GM12878 (cell line): Measurements from ENCODE around the gene NFKBIZ. TPM values are rescaled to one million over a fixed set of nuclear protein-coding genes. Genes with fewer than 3 reads are reported as not detected.

Source experiments
- ATAC-seq: fragments of 200-7000 bp; cut with Tn5 transposase; 3 replicates; pipeline ENCODE4 v1.9.1; 2020; ENCODE audit warnings: mild to moderate bottlenecking, moderate library complexity
- BruUV-seq: library from RNA; stranded (reverse); fragments of 400-500 nt; replicated peaks from 2 replicates; lab custom pipeline; 2021; lab: Mats Ljungman, UMichigan
- CTCF ChIA-PET: fragments of 300-600 bp; sonication (Branson Sonifier 250); formaldehyde crosslinking; extraction: SDS; loops from one replicate; lab custom pipeline; 2021; ENCODE audit warnings: inconsistent platforms; lab: Yijun Ruan, JAX
- POLR2A ChIA-PET: fragments of 350-600 bp; formaldehyde crosslinking; extraction: SDS; loops from one replicate; lab custom pipeline; 2021; ENCODE audit warnings: inconsistent platforms; lab: Charles Lee
- RAD21 ChIA-PET: fragments of 300-600 bp; sonication (Branson Sonifier 250); formaldehyde crosslinking; loops from one replicate; lab custom pipeline; 2023; ENCODE audit warnings: antibody characterized with exemption; ENCODE audit not compliant: unreplicated experiment; lab: Charles Lee
- SMC1A ChIA-PET: fragments of 300-600 bp; sonication (Branson Sonifier 250); formaldehyde crosslinking; loops from one replicate; lab custom pipeline; 2023; ENCODE audit not compliant: unreplicated experiment, uncharacterized antibody; lab: Charles Lee
- DNase-seq: peaks from one replicate; pipeline ENCODE4 v3.0.0-alpha.2; 2011; ENCODE audit warnings: low read depth, low spot score
- FAIRE-seq: peaks from 3 replicates; lab custom pipeline; 2011; peaks lifted over from hg19 to GRCh38; lab: Jason Lieb, UNC
- H2AFZ ChIP-seq: 2 replicates; pipeline ENCODE4 v1.6.0; 2011; ENCODE audit warnings: low read depth, low read length, control low read depth; ENCODE audit not compliant: control insufficient read depth
- H3K27ac ChIP-seq: 2 replicates; pipeline ENCODE4 v1.5.1; 2011; ENCODE audit warnings: control low read depth; ENCODE audit not compliant: control insufficient read depth, insufficient read depth
- H3K27me3 ChIP-seq, 2 experiments: replicated peaks in 1 of 2; 2 replicates each; pipeline versions ENCODE4 v1.6.0 to v1.6.1; 2011; ENCODE audit warnings: low read length in 1 of 2; ENCODE audit not compliant: control insufficient read depth in 2 of 2, insufficient read depth in 2 of 2
- H3K36me3 ChIP-seq, 2 experiments: 2 replicates each; pipeline ENCODE4 v1.5.1; 2011; ENCODE audit warnings: low read length in 1 of 2; ENCODE audit not compliant: control insufficient read depth in 2 of 2, insufficient read depth in 2 of 2
- H3K4me1 ChIP-seq: 2 replicates; pipeline ENCODE4 v1.6.1; 2011; ENCODE audit warnings: mild to moderate bottlenecking, low read length, moderate library complexity, mixed read lengths; ENCODE audit not compliant: control insufficient read depth, insufficient read depth
- H3K4me2 ChIP-seq: 2 replicates; pipeline ENCODE4 v1.6.0; 2011; ENCODE audit warnings: control low read depth; ENCODE audit not compliant: control insufficient read depth, insufficient read depth
- H3K4me3 ChIP-seq: fragments of 200-600 bp; sonication (generic); 2 replicates; pipeline ENCODE4 v1.5.1; 2016
- H3K79me2 ChIP-seq: 2 replicates; pipeline ENCODE4 v1.6.0; 2011; ENCODE audit warnings: low read length; ENCODE audit not compliant: control insufficient read depth, insufficient read depth
- H3K9ac ChIP-seq: 2 replicates; pipeline ENCODE4 v1.8.0; 2011; ENCODE audit warnings: low read length, control low read depth, mixed read lengths; ENCODE audit not compliant: control insufficient read depth, insufficient read depth
- H3K9me3 ChIP-seq: replicated peaks from 3 replicates; pipeline ENCODE4 v1.5.1; 2011; ENCODE audit warnings: mild to moderate bottlenecking, low read length; ENCODE audit not compliant: control insufficient read depth, insufficient read depth
- H4K20me1 ChIP-seq: 2 replicates; pipeline ENCODE4 v1.6.0; 2011; ENCODE audit not compliant: control insufficient read depth, insufficient read depth
- ATF7 ChIP-seq: fragments of 450-650 bp; IDR thresholded peaks from 2 replicates; pipeline ENCODE4 v1.6.1; 2016; ENCODE audit warnings: low read depth, mild to moderate bottlenecking
- CBX5 ChIP-seq: sonication (generic); IDR thresholded peaks from 2 replicates; pipeline ENCODE4 v1.6.1; 2016; ENCODE audit warnings: low read depth, moderate library complexity, mild to moderate bottlenecking, inconsistent platforms
- CEBPB ChIP-seq, 2 experiments: fragments of 150-350 bp in 1 of 2; IDR thresholded peaks; 2 replicates each; pipeline ENCODE4 v1.6.1; 2012 to 2014; ENCODE audit warnings: low read depth in 2 of 2, low read length in 2 of 2, borderline replicate concordance in 1 of 2, inconsistent platforms in 1 of 2
- CREB1 ChIP-seq: IDR thresholded peaks from 2 replicates; pipeline ENCODE4 v1.6.1; 2012; ENCODE audit warnings: low read depth, mild to moderate bottlenecking, inconsistent platforms
- CREM ChIP-seq: IDR thresholded peaks from 2 replicates; pipeline ENCODE4 v1.6.1; 2014; ENCODE audit warnings: antibody characterized with exemption, low read depth
- FOXM1 ChIP-seq: IDR thresholded peaks from 2 replicates; pipeline ENCODE4 v1.6.1; 2012; ENCODE audit warnings: low read depth, mild to moderate bottlenecking, inconsistent platforms, low read length, moderate library complexity
- JUNB ChIP-seq: IDR thresholded peaks from 2 replicates; pipeline ENCODE4 v1.6.1; 2016; ENCODE audit warnings: antibody characterized with exemption, mild to moderate bottlenecking
- MEF2A ChIP-seq: IDR thresholded peaks from 2 replicates; pipeline ENCODE4 v1.6.1; 2011; ENCODE audit warnings: low read depth, mild to moderate bottlenecking, low read length, moderate library complexity; ENCODE audit not compliant: insufficient read depth
- NFIC ChIP-seq: IDR thresholded peaks from 2 replicates; pipeline ENCODE4 v1.6.1; 2012; ENCODE audit warnings: low read depth, mild to moderate bottlenecking, inconsistent platforms, low read length, moderate library complexity
- NFXL1 ChIP-seq: fragments of 450-650 bp; IDR thresholded peaks from 2 replicates; pipeline ENCODE4 v1.6.1; 2017; ENCODE audit warnings: antibody characterized with exemption, mild to moderate bottlenecking, borderline replicate concordance
- PML ChIP-seq: IDR thresholded peaks from 2 replicates; pipeline ENCODE4 v1.6.1; 2012; ENCODE audit warnings: low read length, inconsistent platforms
- RUNX3 ChIP-seq: IDR thresholded peaks from 2 replicates; pipeline ENCODE4 v1.6.1; 2012; ENCODE audit warnings: low read length, inconsistent platforms
- SPI1 ChIP-seq: IDR thresholded peaks from 2 replicates; pipeline ENCODE4 v1.6.1; 2011; ENCODE audit warnings: low read depth, mild to moderate bottlenecking, low read length, moderate library complexity, borderline replicate concordance; ENCODE audit not compliant: insufficient read depth
- SRF ChIP-seq, 2 experiments: IDR thresholded peaks; 2 replicates each; pipeline ENCODE4 v1.6.1; 2011; ENCODE audit warnings: low read depth in 2 of 2, low read length in 2 of 2, mild to moderate bottlenecking in 1 of 2, moderate library complexity in 1 of 2
- TARDBP ChIP-seq: IDR thresholded peaks from 2 replicates; pipeline ENCODE4 v1.6.1; 2016; ENCODE audit warnings: borderline replicate concordance
- ZBED1 ChIP-seq: IDR thresholded peaks from 2 replicates; pipeline ENCODE4 v1.6.1; 2016; ENCODE audit warnings: borderline replicate concordance
- ZNF217 ChIP-seq: fragments of 450-650 bp; IDR thresholded peaks from 2 replicates; pipeline ENCODE4 v1.6.1; 2017; ENCODE audit warnings: antibody characterized with exemption, mild to moderate bottlenecking
- in situ Hi-C: fragments of 300-500 bp; cut with MboI; formaldehyde crosslinking; loops from 9 replicates; pipeline ENCODE4 v1.14.3; 2018; ENCODE audit warnings: mixed read lengths
- intact Hi-C: fragments of 100-400 bp; cut with micrococcal nuclease; formaldehyde crosslinking; loops from one replicate; pipeline ENCODE4 v1.14.2; 2022; ENCODE audit not compliant: unreplicated experiment
- polyA plus RNA-seq, 11 experiments: library from polyadenylated mRNA; depleted of rRNA in 4 of 11; unstranded in 6 of 11; stranded (reverse) in 5 of 11; fragments of >200 nt; fragmentation: Nextera tagmentation in 4 of 11; fragmentation: Illumina TruSeq in 1 of 11; extraction: Ambion mirVana in 4 of 11; extraction: Trizol in 1 of 11; gene quantifications; 1 replicate in 1 of 11; 2 replicates in 10 of 11; pipeline versions ENCODE4 v1.2.1 to v1.2.3, GENCODE V29; 2011 to 2016; ENCODE audit warnings: inconsistent platforms in 2 of 11, missing spikeins in 2 of 11, low read depth in 1 of 11
- total RNA-seq, 4 experiments: library from RNA; depleted of rRNA in 3 of 4; stranded (reverse); fragments of >200 nt in 3 of 4; fragmentation: Illumina TruSeq in 1 of 4; extraction: Trizol in 1 of 4; gene quantifications; 2 replicates each; pipeline versions ENCODE4 v1.2.1 to v1.2.3, GENCODE V29; 2013 to 2021
- TF ChIP-seq, protein P1 (sequence below): IDR thresholded peaks from 2 replicates; pipeline ENCODE4 v1.6.1; 2011; ENCODE audit warnings: low read depth, mild to moderate bottlenecking, low read length, moderate library complexity, borderline replicate concordance; ENCODE audit errors: extremely low read depth
- TF ChIP-seq, protein P2 (sequence below): fragments of 150-350 bp; IDR thresholded peaks from 2 replicates; pipeline ENCODE4 v1.6.1; 2014; ENCODE audit warnings: mild to moderate bottlenecking, low read depth, low read length
- TF ChIP-seq, protein P3 (sequence below): IDR thresholded peaks from 2 replicates; pipeline ENCODE4 v1.6.1; 2012; ENCODE audit warnings: low read length, inconsistent platforms

Gene NFKBIZ
- total and polyA plus RNA-seq, 10 of the 15 experiments (the other 5 are each of a cell fraction or from before 2014, with no cell fraction given), result 6.3 to 53.8 (median 17.3) TPM

DNA sequence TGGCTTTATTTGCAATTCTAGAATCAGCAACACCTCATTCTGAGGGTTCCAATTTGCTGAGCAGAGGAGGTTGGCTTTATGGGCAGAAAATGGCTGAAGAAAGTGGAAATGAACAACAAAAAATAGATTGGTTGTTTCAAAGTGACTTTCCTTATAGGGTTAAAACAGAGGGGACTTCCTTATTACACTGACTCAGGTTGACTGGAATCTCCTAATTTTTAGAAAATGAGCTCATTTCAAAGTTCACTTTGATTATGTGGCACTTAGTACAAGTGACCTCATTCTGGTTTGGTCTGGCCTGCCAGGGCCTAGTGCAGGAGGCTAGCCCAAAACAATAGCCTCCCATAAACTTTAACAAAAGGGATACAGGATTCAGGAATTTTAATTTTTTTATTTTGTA, 41.4 kb downstream of the NFKBIZ start:
- Histone ChIP-seq H3K4me2 (no peak overlapping the region), H3K4me1 (no peaks in the 10 kb centered on the region), H3K27me3 (no peaks in the 10 kb centered on the region), H3K9ac (no peak overlapping the region), H3K27ac (no peak overlapping the region), H2AFZ (no peak overlapping the region), H3K36me3 (no peaks in the 10 kb centered on the region), H3K9me3 (no peaks in the 10 kb centered on the region), H3K4me3 (no peak overlapping the region), H3K79me2 (no peaks in the 10 kb centered on the region), H4K20me1 (no peaks in the 10 kb centered on the region)
- in situ Hi-C loops, result no loop called here
- intact Hi-C loops, result no loop called here
- SMC1A ChIA-PET, result interaction anchor here (1.0 to 2.4 kb wide), 6 partner anchors 9 to 129 kb away, joined by 3 to 10 read pairs (median 8); no protein-coding TSS in a partner anchor
- no TSS peak for BruUV-seq
- DNase-seq, result no peak
- ATAC-seq, result peak; percentile 93
- RAD21 ChIA-PET, result interaction anchor here (0.9 to 1.0 kb wide), 4 partner anchors 11 to 45 kb away, joined by 3 read pairs; no protein-coding TSS in a partner anchor
- TF ChIP-seq ZBED1 (0 out of 2 replicates have a peak, but pooled peaks have one; percentile 20), SPI1 (no peak), PML (0 out of 2 replicates have a peak, but pooled peaks have one; percentile 46), RUNX3 (peak; percentile 58; the same call in 1 of the 2 replicates), MEF2A (peak; percentile 29; the same call in 1 of the 2 replicates), ZNF217 (no peak), SRF (IDR thresholded peaks at IDR 0.05; ENCODE audit: low read depth in 2 of 2, low read length in 2 of 2) (peak in 1 of 2 experiments; percentile 40; a peak in 1 of 4 replicates), CREM (peak; percentile 69; the same call in 1 of the 2 replicates), CEBPB (IDR thresholded peaks at IDR 0.05; ENCODE audit: borderline replicate concordance in 1 of 2, low read depth in 2 of 2, low read length in 2 of 2) (peak in 1 of 2 experiments; percentile 45; a peak in 1 of 4 replicates), CREB1 (peak; percentile 81; the same call in 1 of the 2 replicates), FOXM1 (peak; percentile 41; the same call in 1 of the 2 replicates), JUNB (peak; percentile 82), ATF7 (peak; percentile 50; the same call in 1 of the 2 replicates), CBX5 (no peak), TARDBP (no peak), NFIC (peak; percentile 64; the same call in 1 of the 2 replicates), NFXL1 (no peak)
- TF ChIP-seq, protein P1, sequence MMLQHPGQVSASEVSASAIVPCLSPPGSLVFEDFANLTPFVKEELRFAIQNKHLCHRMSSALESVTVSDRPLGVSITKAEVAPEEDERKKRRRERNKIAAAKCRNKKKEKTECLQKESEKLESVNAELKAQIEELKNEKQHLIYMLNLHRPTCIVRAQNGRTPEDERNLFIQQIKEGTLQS, result no peak
- TF ChIP-seq, protein P2, sequence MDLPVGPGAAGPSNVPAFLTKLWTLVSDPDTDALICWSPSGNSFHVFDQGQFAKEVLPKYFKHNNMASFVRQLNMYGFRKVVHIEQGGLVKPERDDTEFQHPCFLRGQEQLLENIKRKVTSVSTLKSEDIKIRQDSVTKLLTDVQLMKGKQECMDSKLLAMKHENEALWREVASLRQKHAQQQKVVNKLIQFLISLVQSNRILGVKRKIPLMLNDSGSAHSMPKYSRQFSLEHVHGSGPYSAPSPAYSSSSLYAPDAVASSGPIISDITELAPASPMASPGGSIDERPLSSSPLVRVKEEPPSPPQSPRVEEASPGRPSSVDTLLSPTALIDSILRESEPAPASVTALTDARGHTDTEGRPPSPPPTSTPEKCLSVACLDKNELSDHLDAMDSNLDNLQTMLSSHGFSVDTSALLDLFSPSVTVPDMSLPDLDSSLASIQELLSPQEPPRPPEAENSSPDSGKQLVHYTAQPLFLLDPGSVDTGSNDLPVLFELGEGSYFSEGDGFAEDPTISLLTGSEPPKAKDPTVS, result no peak
- TF ChIP-seq, protein P3, sequence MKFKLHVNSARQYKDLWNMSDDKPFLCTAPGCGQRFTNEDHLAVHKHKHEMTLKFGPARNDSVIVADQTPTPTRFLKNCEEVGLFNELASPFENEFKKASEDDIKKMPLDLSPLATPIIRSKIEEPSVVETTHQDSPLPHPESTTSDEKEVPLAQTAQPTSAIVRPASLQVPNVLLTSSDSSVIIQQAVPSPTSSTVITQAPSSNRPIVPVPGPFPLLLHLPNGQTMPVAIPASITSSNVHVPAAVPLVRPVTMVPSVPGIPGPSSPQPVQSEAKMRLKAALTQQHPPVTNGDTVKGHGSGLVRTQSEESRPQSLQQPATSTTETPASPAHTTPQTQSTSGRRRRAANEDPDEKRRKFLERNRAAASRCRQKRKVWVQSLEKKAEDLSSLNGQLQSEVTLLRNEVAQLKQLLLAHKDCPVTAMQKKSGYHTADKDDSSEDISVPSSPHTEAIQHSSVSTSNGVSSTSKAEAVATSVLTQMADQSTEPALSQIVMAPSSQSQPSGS, result peak; percentile 68
- POLR2A ChIA-PET, result interaction anchor here (0.6 to 1.0 kb wide), 6 partner anchors 10 to 170 kb away, joined by 3 to 4 read pairs (median 3); no protein-coding TSS in a partner anchor
- no peak for FAIRE-seq
- CTCF ChIA-PET, result interaction anchor here (0.6 to 1.5 kb wide), 5 partner anchors 12 to 705 kb away, joined by 3 to 4 read pairs (median 3); no protein-coding TSS in a partner anchor
